ENCODE measurements around the gene EXOC3. TPM values are rescaled to one million over a fixed set of nuclear protein-coding genes. Genes with fewer than 3 reads are reported as not detected.

The EXOC3 gene
- total and polyA plus RNA-seq, 2 of the 8 experiments (the other 6 are each of a cell fraction or from before 2014, with no cell fraction given) = 14.4 to 30.0 TPM

DNA sequence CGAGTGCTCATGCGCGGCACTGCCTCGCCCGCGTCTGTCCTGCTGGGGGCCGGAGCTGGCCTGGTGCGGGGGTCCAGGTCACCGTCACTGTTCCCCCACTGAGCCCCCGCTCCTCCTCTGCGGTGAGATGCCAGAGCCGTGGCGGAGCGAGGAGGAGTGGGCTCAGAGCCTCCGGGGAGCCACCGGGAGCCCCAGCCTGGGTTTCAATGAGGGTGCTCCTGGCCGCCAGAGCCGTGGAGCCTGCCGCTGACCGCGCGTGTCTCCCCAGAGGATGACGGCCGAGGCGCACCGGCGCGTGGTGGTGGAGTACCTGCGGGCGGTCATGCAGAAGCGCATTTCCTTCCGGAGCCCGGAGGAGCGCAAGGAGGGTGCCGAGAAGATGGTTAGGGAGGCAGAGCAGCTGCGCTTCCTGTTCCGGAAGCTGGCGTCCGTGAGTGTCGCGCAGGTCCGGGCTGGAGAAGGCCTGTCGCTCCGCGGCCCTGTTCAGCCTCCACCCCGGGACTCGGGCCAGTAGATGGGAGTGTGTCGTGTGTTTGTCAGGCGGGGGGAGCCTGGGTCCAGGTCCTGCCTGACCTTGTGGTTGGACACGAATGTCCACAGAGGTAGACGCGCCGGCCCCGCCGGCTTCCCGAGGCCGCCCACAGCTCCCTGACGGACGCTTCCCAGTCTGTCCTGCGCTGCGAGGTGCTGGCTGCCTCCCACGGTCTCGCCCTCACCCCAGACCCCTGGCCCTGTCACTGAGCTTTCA, 22.0 kb downstream of the EXOC3 start (continued):
- TF ChIP-seq, protein P1, sequence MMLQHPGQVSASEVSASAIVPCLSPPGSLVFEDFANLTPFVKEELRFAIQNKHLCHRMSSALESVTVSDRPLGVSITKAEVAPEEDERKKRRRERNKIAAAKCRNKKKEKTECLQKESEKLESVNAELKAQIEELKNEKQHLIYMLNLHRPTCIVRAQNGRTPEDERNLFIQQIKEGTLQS (IDR thresholded peaks at IDR 0.05; ENCODE audit: insufficient read depth, low read depth, low read length) = no peak
- no peak for TF ChIP-seq BACH1 (IDR thresholded peaks at IDR 0.05; ENCODE audit: low read length)
- TF ChIP-seq, protein P2, sequence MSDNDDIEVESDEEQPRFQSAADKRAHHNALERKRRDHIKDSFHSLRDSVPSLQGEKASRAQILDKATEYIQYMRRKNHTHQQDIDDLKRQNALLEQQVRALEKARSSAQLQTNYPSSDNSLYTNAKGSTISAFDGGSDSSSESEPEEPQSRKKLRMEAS (IDR thresholded peaks at IDR 0.05) = no peak
- TF ChIP-seq KDM5A (IDR thresholded peaks at IDR 0.05; ENCODE audit: low read length) = no peak
- TF ChIP-seq CTBP2 (IDR thresholded peaks at IDR 0.05; ENCODE audit: borderline replicate concordance, insufficient read depth, insufficient read length, low read length) = no peak
